Trophoblast cell (in vitro differentiated cells and primary cell): Measurements from ENCODE around the gene PRELP.

Experiments
- DNase-seq, 2 donors: peaks; one replicate each; pipeline ENCODE4 v3.0.0-alpha.2; 2016
- H2AFZ ChIP-seq: 2 replicates; pipeline ENCODE4 v1.6.1; 2013; ENCODE audit warnings: low read length, moderate library complexity, mild to moderate bottlenecking; ENCODE audit not compliant: insufficient read depth, poor library complexity
- H2AK5ac ChIP-seq: 2 replicates; pipeline ENCODE4 v1.6.1; 2013; ENCODE audit warnings: mild to moderate bottlenecking, low read length
- H2BK120ac ChIP-seq: 2 replicates; pipeline ENCODE4 v1.6.1; 2013; ENCODE audit warnings: low read length, mild to moderate bottlenecking, moderate library complexity; ENCODE audit not compliant: insufficient read depth, poor library complexity
- H2BK12ac ChIP-seq: 2 replicates; pipeline ENCODE4 v1.6.1; 2013; ENCODE audit warnings: mild to moderate bottlenecking, low read length, moderate library complexity
- H2BK5ac ChIP-seq: 2 replicates; pipeline ENCODE4 v1.6.1; 2013; ENCODE audit warnings: low read length, low read depth, moderate library complexity, mild to moderate bottlenecking; ENCODE audit not compliant: poor library complexity
- H3K14ac ChIP-seq: 2 replicates; pipeline ENCODE4 v1.6.1; 2013; ENCODE audit warnings: mild to moderate bottlenecking, low read length
- H3K18ac ChIP-seq: 2 replicates; pipeline ENCODE4 v1.6.1; 2013; ENCODE audit warnings: mild to moderate bottlenecking, low read length
- H3K23ac ChIP-seq: 2 replicates; pipeline ENCODE4 v1.6.1; 2013; ENCODE audit warnings: low read length
- H3K27ac ChIP-seq: 2 replicates; pipeline ENCODE4 v1.5.1; 2013; ENCODE audit warnings: low read depth, mild to moderate bottlenecking, inconsistent platforms, low read length, moderate library complexity
- H3K27me3 ChIP-seq: 2 replicates; pipeline ENCODE4 v1.6.1; 2013; ENCODE audit warnings: inconsistent platforms, mild to moderate bottlenecking, low read length, moderate library complexity; ENCODE audit not compliant: insufficient read depth
- H3K36me3 ChIP-seq, 2 experiments: 1 replicate in 1 of 2; 2 replicates in 1 of 2; pipeline ENCODE4 v1.6.1; 2013; ENCODE audit warnings: low read length in 2 of 2, mild to moderate bottlenecking in 2 of 2, moderate library complexity in 1 of 2; ENCODE audit not compliant: insufficient read depth in 2 of 2, control insufficient read depth in 1 of 2
- H3K4ac ChIP-seq: 2 replicates; pipeline ENCODE4 v1.6.1; 2013; ENCODE audit warnings: low read depth, mild to moderate bottlenecking, low read length, moderate library complexity
- H3K4me1 ChIP-seq, 2 experiments: 1 replicate in 1 of 2; 2 replicates in 1 of 2; pipeline ENCODE4 v1.6.1; 2013; ENCODE audit warnings: low read length in 2 of 2, mild to moderate bottlenecking in 2 of 2, moderate library complexity in 1 of 2; ENCODE audit not compliant: insufficient read depth in 2 of 2, control insufficient read depth in 1 of 2
- H3K4me2 ChIP-seq: 2 replicates; pipeline ENCODE4 v1.6.1; 2013; ENCODE audit warnings: inconsistent platforms, mild to moderate bottlenecking, low read length, moderate library complexity
- H3K4me3 ChIP-seq: 2 replicates; pipeline ENCODE4 v1.5.1; 2013; ENCODE audit warnings: mild to moderate bottlenecking, low read depth, low read length, inconsistent platforms
- H3K79me1 ChIP-seq: one replicate; pipeline ENCODE4 v1.6.1; 2013; ENCODE audit warnings: low read length
- H3K79me2 ChIP-seq: 2 replicates; pipeline ENCODE4 v1.6.1; 2013; ENCODE audit warnings: low read length, mild to moderate bottlenecking; ENCODE audit not compliant: control insufficient read depth, insufficient read depth, poor library complexity
- H3K9ac ChIP-seq: 2 replicates; pipeline ENCODE4 v1.6.1; 2013; ENCODE audit warnings: mild to moderate bottlenecking, low read length
- H3K9me3 ChIP-seq: 2 replicates; pipeline ENCODE4 v1.6.1; 2013; ENCODE audit warnings: low read depth, mild to moderate bottlenecking, control low read depth, inconsistent platforms, low read length; ENCODE audit not compliant: insufficient read depth
- H4K12ac ChIP-seq: 2 replicates; pipeline ENCODE4 v1.6.1; 2013; ENCODE audit warnings: low read depth, mild to moderate bottlenecking, low read length, moderate library complexity
- H4K8ac ChIP-seq: 2 replicates; pipeline ENCODE4 v1.6.1; 2013; ENCODE audit warnings: low read depth, mild to moderate bottlenecking, low read length, moderate library complexity
- H4K91ac ChIP-seq: one replicate; pipeline ENCODE4 v1.6.1; 2013; ENCODE audit warnings: low read depth, mild to moderate bottlenecking, low read length, moderate library complexity
- WGBS: extraction: QIAGEN DNeasy Blood & Tissue Kit; methylation state at CpG from one replicate; pipeline ENCODE4 v1.1.7; 2013; ENCODE audit warnings: missing lambda C conversion rate; ENCODE audit not compliant: insufficient read length, insufficient coverage; ENCODE audit errors: extremely low coverage; 5-methylcytosine and 5-hydroxymethylcytosine counted together

The PRELP gene

DNA sequence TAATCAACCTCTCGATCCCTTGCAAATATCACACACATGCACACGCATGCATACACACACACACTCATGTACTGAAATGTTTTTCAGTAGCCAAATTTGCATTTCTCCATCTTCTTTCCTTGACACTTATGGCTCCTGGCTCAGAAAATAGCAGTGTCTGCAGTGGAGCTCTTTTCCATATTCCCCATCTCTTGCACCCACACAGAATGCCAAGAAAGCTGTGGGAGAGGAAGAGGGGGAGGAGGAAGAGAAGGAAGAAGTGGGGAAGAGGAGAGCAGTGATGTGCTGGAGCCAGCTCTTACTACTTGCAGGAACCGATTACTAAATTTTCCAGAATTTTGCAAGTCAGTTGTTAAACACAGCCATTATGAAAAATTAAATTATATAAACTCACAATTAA is 28.2 kb downstream of the PRELP start:
- no peak overlapping the region for H2BK12ac ChIP-seq
- H2AK5ac ChIP-seq: no peak overlapping the region
- H3K9ac ChIP-seq: no peak overlapping the region
- H3K27ac ChIP-seq: no peak overlapping the region
- peaks cover 29 to 33% of the 10 kb centered on the region in 2 experiments for H3K4me1 ChIP-seq
- H3K18ac ChIP-seq: no peak overlapping the region
- H3K14ac ChIP-seq: no peak overlapping the region
- H4K91ac ChIP-seq: no peak overlapping the region
- H3K4ac ChIP-seq: no peak overlapping the region
- H2BK120ac ChIP-seq: no peak overlapping the region
- H3K9me3 ChIP-seq: peaks cover 2% of the 10 kb centered on the region
- H2BK5ac ChIP-seq: no peak overlapping the region
- no peaks in the 10 kb centered on the region for H3K36me3 ChIP-seq
- peaks cover 5% of the 10 kb centered on the region for H3K79me2 ChIP-seq
- no peak overlapping the region for H3K4me3 ChIP-seq
- no peak overlapping the region for H2AFZ ChIP-seq
- H3K23ac ChIP-seq: no peak overlapping the region
- H4K8ac ChIP-seq: no peak overlapping the region
- no peak overlapping the region for H4K12ac ChIP-seq
- no peaks in the 10 kb centered on the region for H3K27me3 ChIP-seq
- H3K4me2 ChIP-seq: no peak overlapping the region
- DNase-seq: no peak
- WGBS: no CpG with 5 or more reads among the region's 3 CpGs
- H3K79me1 ChIP-seq: peaks cover 28% of the 10 kb centered on the region

DNA sequence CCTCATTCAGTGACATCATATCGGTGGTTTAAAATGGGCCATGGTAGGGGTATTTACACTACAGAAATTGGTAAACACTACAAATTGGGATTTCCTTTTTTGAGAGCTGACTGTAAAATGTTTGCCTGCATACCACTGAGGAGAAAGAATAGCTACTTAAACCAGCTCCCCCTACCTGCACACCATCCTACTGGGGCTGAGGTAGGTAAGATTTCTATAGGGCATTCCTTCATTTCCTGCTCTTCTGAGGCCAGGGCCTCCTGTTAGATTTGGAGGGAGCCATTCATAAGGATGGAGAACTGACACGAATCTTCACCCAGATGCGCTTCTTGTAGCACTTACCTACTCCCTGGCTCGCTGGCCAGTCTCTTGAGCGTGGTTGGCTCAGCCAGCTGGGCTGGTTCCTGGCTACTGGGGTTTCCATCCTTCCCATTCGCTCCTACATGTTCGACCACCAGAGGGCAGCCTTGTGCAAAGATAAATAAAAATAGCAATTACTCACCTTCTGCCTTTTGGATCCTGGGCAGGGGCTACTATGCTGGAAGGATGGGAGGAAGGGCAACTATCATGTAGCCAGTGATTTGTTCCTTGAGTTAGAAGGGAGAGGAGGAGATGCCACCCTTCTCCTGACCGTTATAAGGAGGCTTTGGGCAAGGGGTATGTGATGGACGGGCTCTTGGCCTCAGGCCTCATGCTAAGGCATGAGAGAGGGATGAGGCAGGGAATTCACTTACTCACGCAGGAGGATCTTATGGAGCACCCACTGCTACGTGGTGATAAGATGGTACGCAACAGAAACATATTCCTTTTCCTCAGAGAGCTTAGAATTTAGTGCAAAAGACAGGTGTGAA is 29.0 kb downstream of the PRELP start:
- peak overlapping the region; percentile 2 for H2AK5ac ChIP-seq
- no peak overlapping the region for H3K27ac ChIP-seq
- peaks cover 5% of the 10 kb centered on the region for H3K79me2 ChIP-seq
- peak overlapping the region; percentile 1 for H3K14ac ChIP-seq
- H3K36me3 ChIP-seq: no peaks in the 10 kb centered on the region
- H3K4me1 ChIP-seq: peaks cover 33 to 40% of the 10 kb centered on the region in 2 experiments
- no peak overlapping the region for H2BK120ac ChIP-seq
- no peak overlapping the region for H3K23ac ChIP-seq
- no peak overlapping the region for H4K12ac ChIP-seq
- no peaks in the 10 kb centered on the region for H3K27me3 ChIP-seq
- H3K79me1 ChIP-seq: peaks cover 35% of the 10 kb centered on the region
- H2BK5ac ChIP-seq: no peak overlapping the region
- H3K4me3 ChIP-seq: no peak overlapping the region
- H3K9ac ChIP-seq: no peak overlapping the region
- no peak overlapping the region for H3K4me2 ChIP-seq
- peak overlapping the region; percentile 94 for H2BK12ac ChIP-seq
- peak overlapping the region; percentile 74 for H4K91ac ChIP-seq
- H2AFZ ChIP-seq: no peak overlapping the region
- H3K18ac ChIP-seq: no peak overlapping the region
- H3K9me3 ChIP-seq: peaks cover 2% of the 10 kb centered on the region
- DNase-seq: peak; percentile 83 to 92
- no CpG with 5 or more reads among the region's 12 CpGs for WGBS
- H4K8ac ChIP-seq: peak overlapping the region; percentile 2
- H3K4ac ChIP-seq: peak overlapping the region; percentile 50

DNA sequence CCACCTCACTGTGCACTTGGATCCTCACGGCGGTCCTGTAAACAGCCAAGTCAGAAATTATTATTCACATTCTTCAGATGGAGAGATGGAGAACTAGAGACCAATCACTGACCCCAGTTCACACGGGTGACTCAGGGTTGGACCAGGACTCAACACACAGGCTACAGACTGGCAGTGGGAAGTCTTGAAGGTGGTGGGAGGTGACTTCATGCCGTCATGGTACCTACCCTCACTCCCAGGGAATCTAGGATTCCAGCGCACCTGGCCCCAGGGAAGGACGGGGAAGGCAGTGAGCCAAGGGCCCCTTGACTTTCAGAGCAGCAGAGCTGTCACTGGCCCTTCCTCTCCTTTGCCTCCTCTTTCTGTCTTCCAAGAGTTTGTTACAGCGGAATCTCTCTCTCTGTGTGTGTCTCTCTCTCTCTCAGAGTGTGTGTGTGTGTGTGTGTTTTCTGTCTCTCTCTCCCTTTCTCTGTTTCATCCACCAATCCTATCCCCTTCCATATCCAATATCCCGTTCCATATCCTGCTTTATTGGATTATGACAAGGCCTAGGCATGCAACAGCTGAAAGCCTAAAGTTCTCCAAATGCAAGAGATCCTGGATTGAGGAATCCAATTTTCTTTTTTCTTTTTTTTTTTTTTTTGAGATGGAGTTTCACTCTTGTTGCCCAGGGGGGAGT is 30.1 kb downstream of the PRELP start:
- Histone ChIP-seq H3K23ac (no peak overlapping the region), H2BK12ac (peak overlapping the region; percentile 94), H3K9ac (no peak overlapping the region), H3K18ac (peak overlapping the region; percentile 82), H3K79me1 (peaks cover 39% of the 10 kb centered on the region), H4K91ac (peak overlapping the region; percentile 88), H4K12ac (no peak overlapping the region), H3K4me3 (no peak overlapping the region), H3K4ac (peak overlapping the region; percentile 19), H3K9me3 (peaks cover 2% of the 10 kb centered on the region), H4K8ac (no peak overlapping the region), H3K4me2 (no peak overlapping the region), H2AFZ (peak overlapping the region; percentile 38), H2AK5ac (peak overlapping the region; percentile 82), H3K14ac (peak overlapping the region; percentile 52), H3K4me1 (peaks cover 33 to 42% of the 10 kb centered on the region in 2 experiments), H3K79me2 (peaks cover 5% of the 10 kb centered on the region), H2BK120ac (peak overlapping the region; percentile 39), H3K36me3 (no peaks in the 10 kb centered on the region), H2BK5ac (peak overlapping the region; percentile 58), H3K27me3 (no peaks in the 10 kb centered on the region), H3K27ac (peak overlapping the region; percentile 7)
- no CpG with 5 or more reads among the region's 8 CpGs for WGBS
- peak; percentile 76 to 80 for DNase-seq

DNA sequence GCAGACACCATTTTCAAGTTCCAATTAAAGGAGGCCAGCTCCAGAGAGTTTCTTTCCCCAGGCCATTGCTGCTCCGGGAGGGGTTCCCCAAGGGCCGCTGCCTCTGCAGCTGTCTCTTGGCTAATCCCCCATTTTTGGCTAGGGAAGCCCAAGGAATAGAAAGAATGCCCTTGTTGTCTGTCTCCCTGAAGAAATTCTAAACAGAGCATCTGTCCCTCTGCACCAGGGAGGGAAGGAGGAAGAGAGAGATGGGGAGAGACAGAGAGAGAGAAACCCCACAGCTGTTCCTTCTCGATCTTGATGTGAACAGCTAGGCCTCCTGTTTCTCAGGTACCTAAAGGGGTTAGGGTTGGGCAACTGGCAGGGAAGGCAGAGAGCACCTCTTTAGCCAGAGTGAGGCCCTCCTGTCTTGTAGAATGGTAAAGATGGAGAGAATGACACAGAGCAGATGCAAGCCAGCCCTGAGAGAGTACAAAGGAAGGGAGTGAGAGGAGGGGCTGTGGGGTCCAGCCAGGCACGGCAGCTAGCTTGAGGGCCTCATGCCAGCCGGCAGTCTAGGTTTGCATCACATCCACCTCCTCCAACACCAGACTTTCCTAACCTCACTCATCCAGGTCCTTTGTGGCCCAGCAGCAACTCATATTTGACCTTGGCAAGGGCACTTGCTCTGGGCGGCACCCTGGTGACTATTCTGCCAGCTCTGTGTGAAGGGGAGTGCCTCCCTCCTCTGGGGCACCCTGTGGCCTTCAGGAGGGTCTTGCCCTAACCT is 31.4 kb downstream of the PRELP start:
- DNase-seq: no peak
- Histone ChIP-seq H2BK5ac (peak overlapping the region; percentile 66), H3K9me3 (no peaks in the 10 kb centered on the region), H3K18ac (peak overlapping the region; percentile 27), H2AFZ (peak overlapping the region; percentile 24), H3K4me2 (no peak overlapping the region), H3K4me3 (no peak overlapping the region), H4K12ac (peak overlapping the region; percentile 35), H3K79me1 (peaks cover 48% of the 10 kb centered on the region), H2AK5ac (peak overlapping the region; percentile 78), H2BK12ac (peak overlapping the region; percentile 73), H3K4ac (peak overlapping the region; percentile 81), H3K4me1 (peaks cover 37 to 48% of the 10 kb centered on the region in 2 experiments), H3K23ac (no peak overlapping the region), H3K9ac (no peak overlapping the region), H3K14ac (peak overlapping the region; percentile 97), H4K8ac (peak overlapping the region; percentile 74), H3K27ac (peak overlapping the region; percentile 72), H2BK120ac (peak overlapping the region; percentile 65), H3K36me3 (no peaks in the 10 kb centered on the region), H3K79me2 (peaks cover 6% of the 10 kb centered on the region), H4K91ac (peak overlapping the region; percentile 92), H3K27me3 (no peaks in the 10 kb centered on the region)
- no CpG with 5 or more reads among the region's 6 CpGs for WGBS
